Measurements from ENCODE around the gene NHS.

Gene NHS

DNA sequence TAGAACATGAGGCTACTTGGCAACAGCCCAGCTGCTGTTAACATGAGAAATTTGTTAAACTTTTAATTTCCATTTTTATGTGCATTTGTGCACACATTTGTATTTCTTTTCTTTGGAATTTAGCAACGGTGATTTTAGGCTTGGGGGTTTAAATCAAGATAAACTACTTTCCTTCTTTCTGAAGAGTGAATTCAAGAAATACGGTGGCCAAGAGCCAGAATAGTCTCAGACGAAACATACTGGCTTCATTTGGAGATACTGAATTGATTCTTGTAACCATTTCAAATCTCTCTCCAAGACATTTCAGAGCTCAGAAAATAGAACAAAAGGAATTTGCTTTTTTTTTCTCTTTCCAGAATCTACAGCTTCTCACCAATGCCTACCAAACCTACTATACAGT lies 228.2 kb downstream of the NHS start:
- no peak overlapping the region for H3K27ac ChIP-seq (ENCODE audit: low read depth, low read length, poor library complexity, severe bottlenecking)
- H3K9me2 ChIP-seq (ENCODE audit: low read depth, low read length): no peaks in the 10 kb centered on the region
- H2AFZ ChIP-seq (ENCODE audit: low read length): no peak overlapping the region
- no peak overlapping the region for H3K9ac ChIP-seq (ENCODE audit: low read length)
- H3K36me3 ChIP-seq (ENCODE audit: insufficient read depth, low read length): no peaks in the 10 kb centered on the region
- no peaks in the 10 kb centered on the region for H3K4me1 ChIP-seq (ENCODE audit: insufficient read depth, low read length, severe bottlenecking)
- no peaks in the 10 kb centered on the region for H4K20me1 ChIP-seq (ENCODE audit: insufficient read depth, low read length)
- H3F3A ChIP-seq (ENCODE audit: insufficient read depth, low read length): no peaks in the 10 kb centered on the region
- TF ChIP-seq CTCF (IDR thresholded peaks at IDR 0.05; ENCODE audit: low read length): no peak
- TF ChIP-seq EZH2 (IDR thresholded peaks at IDR 0.05; ENCODE audit: borderline replicate concordance, low read length): no peak
- H3K27me3 ChIP-seq (ENCODE audit: insufficient read depth, low read length): no peaks in the 10 kb centered on the region
- no peaks in the 10 kb centered on the region for H3K79me2 ChIP-seq (ENCODE audit: insufficient read depth, low read length)
- no peak overlapping the region for H3K4me3 ChIP-seq (ENCODE audit: low read depth, low read length, poor library complexity, severe bottlenecking)
- no peak overlapping the region for H3K4me2 ChIP-seq (ENCODE audit: low read length)
- H3K9me3 ChIP-seq (ENCODE audit: low read length): no peaks in the 10 kb centered on the region

- H3F3A ChIP-seq (ENCODE audit: insufficient read depth, low read length): no peaks in the 10 kb centered on the region
- H4K20me1 ChIP-seq (ENCODE audit: insufficient read depth, low read length): no peaks in the 10 kb centered on the region
- H3K9me2 ChIP-seq (ENCODE audit: low read depth, low read length): no peaks in the 10 kb centered on the region
- no peaks in the 10 kb centered on the region for H3K79me2 ChIP-seq (ENCODE audit: insufficient read depth, low read length)
- no peak overlapping the region for H3K4me3 ChIP-seq (ENCODE audit: low read depth, low read length, poor library complexity, severe bottlenecking)
- no peak for TF ChIP-seq CTCF (IDR thresholded peaks at IDR 0.05; ENCODE audit: low read length)
- no peak for TF ChIP-seq EZH2 (IDR thresholded peaks at IDR 0.05; ENCODE audit: borderline replicate concordance, low read length)
- H3K9ac ChIP-seq (ENCODE audit: low read length): no peak overlapping the region
- no peaks in the 10 kb centered on the region for H3K27me3 ChIP-seq (ENCODE audit: insufficient read depth, low read length)
- H3K9me3 ChIP-seq (ENCODE audit: low read length): no peaks in the 10 kb centered on the region
- H3K4me1 ChIP-seq (ENCODE audit: insufficient read depth, low read length, severe bottlenecking): no peaks in the 10 kb centered on the region
- H3K27ac ChIP-seq (ENCODE audit: low read depth, low read length, poor library complexity, severe bottlenecking): no peak overlapping the region
- H3K36me3 ChIP-seq (ENCODE audit: insufficient read depth, low read length): no peaks in the 10 kb centered on the region
- no peak overlapping the region for H2AFZ ChIP-seq (ENCODE audit: low read length)
- H3K4me2 ChIP-seq (ENCODE audit: low read length): no peak overlapping the region
Measured at GRCh38 chrX:17605676-17606075, 230.7 kb downstream of the NHS start.

DNA sequence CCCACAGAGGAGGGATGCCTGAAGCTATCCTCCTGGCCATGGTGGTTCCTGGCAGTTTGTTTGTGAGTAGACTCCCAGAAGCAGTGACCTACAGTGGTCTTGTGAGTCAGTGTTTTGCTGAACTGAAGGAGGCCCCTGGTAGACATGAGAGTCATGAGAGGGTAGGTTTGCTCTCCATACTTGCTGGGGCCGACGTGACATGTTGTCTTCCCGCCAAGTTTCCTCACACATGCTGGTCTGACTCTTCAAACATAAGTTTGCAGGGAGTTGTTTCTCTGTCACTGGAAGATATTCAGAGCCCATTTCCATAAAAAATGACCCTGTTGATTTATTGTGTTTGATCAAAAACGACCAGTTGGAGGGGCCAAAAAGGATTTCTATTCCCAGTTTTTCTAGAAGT lies 231.2 kb downstream of the NHS start:
- TF ChIP-seq EZH2 (IDR thresholded peaks at IDR 0.05; ENCODE audit: borderline replicate concordance, low read length) (no peak), CTCF (IDR thresholded peaks at IDR 0.05; ENCODE audit: low read length) (no peak)

More for the DNA sequence above, 231.2 kb downstream of the NHS start:
- Histone ChIP-seq H3K9me2 (ENCODE audit: low read depth, low read length) (no peaks in the 10 kb centered on the region), H3K36me3 (ENCODE audit: insufficient read depth, low read length) (no peaks in the 10 kb centered on the region), H3K4me3 (ENCODE audit: low read depth, low read length, poor library complexity, severe bottlenecking) (no peak overlapping the region), H3F3A (ENCODE audit: insufficient read depth, low read length) (no peaks in the 10 kb centered on the region), H4K20me1 (ENCODE audit: insufficient read depth, low read length) (no peaks in the 10 kb centered on the region), H3K9ac (ENCODE audit: low read length) (no peak overlapping the region), H3K4me2 (ENCODE audit: low read length) (no peak overlapping the region), H3K9me3 (ENCODE audit: low read length) (no peaks in the 10 kb centered on the region), H3K4me1 (ENCODE audit: insufficient read depth, low read length, severe bottlenecking) (no peaks in the 10 kb centered on the region), H2AFZ (ENCODE audit: low read length) (no peak overlapping the region), H3K27ac (ENCODE audit: low read depth, low read length, poor library complexity, severe bottlenecking) (no peak overlapping the region), H3K79me2 (ENCODE audit: insufficient read depth, low read length) (no peaks in the 10 kb centered on the region), H3K27me3 (ENCODE audit: insufficient read depth, low read length) (no peaks in the 10 kb centered on the region)

Data from OCI-LY1 (cell line).